ENCODE data around the gene MSI1.

The MSI1 gene

GRCh38 chr12:120376934-120377572 is 8.1 kb upstream of the MSI1 start:
- DNase-seq, result no peak

- DNase-seq, result no peak
Measured at GRCh38 chr12:120376416-120376815, 7.5 kb upstream of the MSI1 start.

GRCh38 chr12:120376009-120376408 is 7.0 kb upstream of the MSI1 start:
- DNase-seq, result no peak

GRCh38 chr12:120373683-120374082 is 4.7 kb upstream of the MSI1 start:
- no peak for DNase-seq

- DNase-seq, result no peak
Measured at GRCh38 chr12:120370343-120371243, 1.6 kb upstream of the MSI1 start.

- DNase-seq, result no peak
Measured at GRCh38 chr12:120369603-120370342, 809 bp upstream of the MSI1 start.

GRCh38 chr12:120367924-120368788 is 808 bp downstream of the MSI1 start:
- DNase-seq, result no peak

- no peak for DNase-seq
Measured at GRCh38 chr12:120367233-120367923, 1.6 kb downstream of the MSI1 start.

- no peak for DNase-seq
Measured at GRCh38 chr12:120366845-120367232, 2.1 kb downstream of the MSI1 start.

- DNase-seq, result no peak
Measured at GRCh38 chr12:120366341-120366705, 2.6 kb downstream of the MSI1 start.

- DNase-seq, result no peak
Measured at GRCh38 chr12:120365675-120366340, 3.2 kb downstream of the MSI1 start.

- no peak for DNase-seq
Measured at GRCh38 chr12:120364487-120364886, 4.5 kb downstream of the MSI1 start.

GRCh38 chr12:120363274-120363855 is 5.6 kb downstream of the MSI1 start:
- no peak for DNase-seq

GRCh38 chr12:120362516-120363273 is 6.3 kb downstream of the MSI1 start:
- no peak for DNase-seq

GRCh38 chr12:120361506-120362208 is 7.3 kb downstream of the MSI1 start:
- DNase-seq, result no peak

GRCh38 chr12:120359128-120359527 is 9.8 kb downstream of the MSI1 start:
- no peak for DNase-seq

GRCh38 chr12:120358412-120359100 is 10.4 kb downstream of the MSI1 start:
- DNase-seq, result no peak

- no peak for DNase-seq
Measured at GRCh38 chr12:120357104-120357503, 11.9 kb downstream of the MSI1 start.

GRCh38 chr12:120356567-120357030 is 12.4 kb downstream of the MSI1 start:
- peak; percentile 94 for DNase-seq

Data from kidney glomerular epithelial cell (primary cell).